NCI-H1092 (cell line): ENCODE data around the gene UMAD1.
A peak's percentile ranks its signal among the peaks of the same experiment; 100 is the strongest.

ENCODE experiments used
- DNase-seq: peaks from one replicate; lab custom pipeline; 2025; lab: John Stamatoyannopoulos, UW

Gene UMAD1

DNA sequence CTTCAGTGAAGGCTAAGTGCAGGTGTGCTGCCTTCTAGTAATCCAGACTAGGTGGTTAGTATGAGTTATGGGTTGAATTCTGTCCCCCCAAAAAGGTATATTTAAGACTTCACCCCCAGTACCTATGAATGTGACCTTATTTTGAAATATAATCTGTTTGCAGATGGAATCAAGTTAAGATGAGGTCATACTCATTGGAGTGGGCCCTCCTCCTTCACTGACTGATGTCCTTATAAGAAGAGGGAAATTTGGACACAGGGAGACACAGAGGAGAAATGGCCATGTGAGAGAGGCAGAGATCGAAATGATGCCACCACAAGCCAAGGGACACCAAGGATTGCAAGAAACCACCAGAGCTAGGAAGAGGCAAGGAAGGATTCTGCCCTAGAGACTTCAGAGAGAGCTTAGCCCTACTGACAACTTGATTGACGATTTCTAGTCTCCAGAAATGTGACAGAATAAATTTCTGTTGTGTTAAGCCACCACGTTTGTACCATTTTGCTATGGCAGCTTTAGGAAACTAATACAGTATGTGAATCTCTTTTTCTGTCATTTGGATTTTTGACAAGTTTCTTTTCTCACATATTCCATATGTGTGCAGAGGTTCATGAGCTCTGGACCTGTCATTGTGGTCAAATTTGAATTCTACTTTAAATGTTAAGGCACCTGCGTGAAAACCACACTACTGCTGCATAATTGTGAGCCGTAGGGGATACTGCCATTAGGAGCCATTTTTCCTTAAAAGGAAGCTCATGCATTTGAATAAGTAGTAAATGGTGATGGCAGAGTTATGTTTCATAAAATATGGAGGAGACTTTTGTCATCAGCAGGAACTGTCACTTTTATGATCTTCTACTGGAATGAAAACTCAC, 80.4 kb downstream of the UMAD1 start:
- peak; percentile 13 for DNase-seq

DNA sequence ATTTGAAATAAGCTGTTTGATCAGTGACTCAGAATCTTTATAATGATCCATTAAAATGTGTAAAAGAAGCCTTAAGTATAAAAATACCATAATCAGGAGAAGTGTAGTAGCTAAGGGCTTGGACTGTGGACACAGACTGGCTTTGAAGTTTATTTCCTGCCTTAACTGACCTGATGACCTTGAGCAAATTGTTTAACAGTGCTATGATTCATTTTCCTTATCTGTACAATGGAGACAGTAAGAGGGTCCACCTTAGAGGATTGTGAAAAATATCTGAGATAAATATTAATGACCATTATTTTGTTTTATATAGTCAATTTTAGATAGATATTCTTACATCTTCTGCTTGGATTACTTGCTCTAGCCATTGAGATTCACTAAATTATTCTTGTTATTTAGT, 91.2 kb downstream of the UMAD1 start:
- no peak for DNase-seq

DNA sequence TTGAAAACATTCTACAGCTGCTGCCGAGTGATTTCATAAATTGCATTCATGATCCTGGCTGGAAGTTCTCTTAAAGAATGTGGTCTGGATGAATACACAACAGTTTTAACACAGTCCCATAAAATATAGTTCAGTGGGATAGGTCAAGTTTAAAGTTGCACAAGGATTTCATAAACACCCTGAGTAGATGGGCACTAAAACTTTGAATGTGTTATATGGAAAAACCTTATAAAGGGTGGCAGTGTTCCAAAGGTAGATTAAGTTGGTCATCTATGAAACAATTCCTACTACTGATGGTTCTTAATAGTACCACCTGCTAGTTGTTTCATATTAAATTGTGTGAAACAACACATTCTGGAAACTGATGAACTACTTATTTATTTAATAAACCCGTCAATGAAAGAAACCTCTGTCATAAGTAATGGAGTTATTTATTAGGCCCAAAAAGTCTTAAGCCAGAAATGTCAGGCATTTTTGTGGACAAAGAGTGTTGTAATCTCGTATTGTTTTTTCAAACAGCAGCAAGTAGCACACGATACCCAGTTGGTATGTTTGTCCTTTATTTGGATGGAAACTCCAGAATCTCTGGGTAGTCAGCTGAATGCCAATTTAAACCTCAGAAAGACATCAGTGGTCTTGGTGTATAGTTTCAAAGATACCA, 92.2 kb downstream of the UMAD1 start:
- no peak for DNase-seq

DNA sequence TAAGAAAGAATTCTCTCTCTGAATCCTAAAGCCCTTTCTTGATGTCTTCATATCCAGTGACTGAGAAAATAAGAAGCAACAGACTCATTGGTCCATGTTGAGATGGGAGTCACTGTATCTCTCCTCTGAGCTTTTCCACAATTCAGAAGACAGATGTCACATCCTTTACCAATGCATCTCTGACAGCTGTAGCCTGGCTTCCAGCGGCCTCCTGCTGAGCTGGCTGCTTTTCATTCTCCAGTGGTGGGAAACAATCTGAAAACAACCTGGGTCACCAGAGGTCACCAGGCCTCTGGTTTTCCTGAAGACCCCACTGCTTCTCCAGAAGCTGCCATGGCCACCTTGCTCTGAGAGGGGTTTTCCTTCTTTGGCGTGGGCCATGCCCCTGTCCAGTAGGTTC, 96.1 kb downstream of the UMAD1 start:
- no peak for DNase-seq

DNA sequence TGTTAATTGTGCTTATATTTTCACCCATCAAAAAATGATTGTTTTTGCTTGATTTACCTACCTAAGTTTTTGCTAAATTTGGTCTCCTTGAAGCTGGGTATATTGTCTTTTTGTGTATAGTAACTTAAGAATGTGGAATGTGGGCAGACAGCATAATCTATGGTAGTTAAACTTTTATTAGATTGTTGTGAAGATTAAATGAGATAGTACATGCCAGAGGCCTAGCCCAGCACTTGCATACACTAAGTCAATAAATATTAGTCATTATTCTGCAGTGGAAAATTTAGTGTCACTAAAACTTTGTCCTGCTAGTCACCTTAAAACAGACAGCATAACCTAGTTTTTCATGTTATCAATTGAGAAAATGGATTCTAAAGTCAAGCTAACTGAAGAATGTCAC, 97.1 kb downstream of the UMAD1 start:
- no peak for DNase-seq

DNA sequence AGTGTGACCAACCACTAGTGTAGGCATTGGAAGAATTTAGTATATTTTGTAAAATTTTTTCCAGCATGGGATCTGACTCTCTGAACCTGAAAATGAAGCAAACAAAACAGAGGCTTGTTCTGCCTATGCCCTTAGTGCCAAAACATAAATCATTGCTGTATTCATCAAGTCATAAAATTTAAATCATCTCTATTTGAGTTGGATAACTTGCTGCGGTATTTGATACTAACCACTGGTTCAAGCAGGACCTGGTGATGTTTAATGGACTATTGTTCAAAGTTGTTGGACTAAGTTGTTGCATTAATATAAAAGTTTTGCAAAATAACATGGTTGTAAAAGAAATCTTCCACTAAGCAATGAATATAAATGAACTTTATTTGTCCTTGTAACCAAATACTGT, 97.6 kb downstream of the UMAD1 start:
- DNase-seq, result no peak

DNA sequence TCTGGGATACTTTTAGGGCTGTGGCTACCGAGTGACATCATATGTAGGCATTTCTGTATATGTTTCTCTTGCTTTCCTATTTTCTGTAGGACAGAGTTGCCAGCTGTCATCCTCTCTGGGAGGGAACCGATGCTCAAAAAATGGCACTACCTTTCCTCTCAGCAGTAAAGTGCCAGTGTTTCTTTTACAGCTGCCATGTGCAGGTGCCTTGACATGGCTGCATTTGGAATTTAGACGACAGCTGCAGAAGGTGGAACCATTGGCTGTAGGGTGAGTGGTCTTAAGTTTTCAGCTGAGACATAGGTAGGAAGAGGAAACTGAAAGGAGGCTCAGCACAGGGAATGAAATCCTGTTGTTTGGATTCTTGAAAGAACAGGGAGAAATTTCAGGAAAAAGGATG, 98.1 kb downstream of the UMAD1 start:
- no peak for DNase-seq

DNA sequence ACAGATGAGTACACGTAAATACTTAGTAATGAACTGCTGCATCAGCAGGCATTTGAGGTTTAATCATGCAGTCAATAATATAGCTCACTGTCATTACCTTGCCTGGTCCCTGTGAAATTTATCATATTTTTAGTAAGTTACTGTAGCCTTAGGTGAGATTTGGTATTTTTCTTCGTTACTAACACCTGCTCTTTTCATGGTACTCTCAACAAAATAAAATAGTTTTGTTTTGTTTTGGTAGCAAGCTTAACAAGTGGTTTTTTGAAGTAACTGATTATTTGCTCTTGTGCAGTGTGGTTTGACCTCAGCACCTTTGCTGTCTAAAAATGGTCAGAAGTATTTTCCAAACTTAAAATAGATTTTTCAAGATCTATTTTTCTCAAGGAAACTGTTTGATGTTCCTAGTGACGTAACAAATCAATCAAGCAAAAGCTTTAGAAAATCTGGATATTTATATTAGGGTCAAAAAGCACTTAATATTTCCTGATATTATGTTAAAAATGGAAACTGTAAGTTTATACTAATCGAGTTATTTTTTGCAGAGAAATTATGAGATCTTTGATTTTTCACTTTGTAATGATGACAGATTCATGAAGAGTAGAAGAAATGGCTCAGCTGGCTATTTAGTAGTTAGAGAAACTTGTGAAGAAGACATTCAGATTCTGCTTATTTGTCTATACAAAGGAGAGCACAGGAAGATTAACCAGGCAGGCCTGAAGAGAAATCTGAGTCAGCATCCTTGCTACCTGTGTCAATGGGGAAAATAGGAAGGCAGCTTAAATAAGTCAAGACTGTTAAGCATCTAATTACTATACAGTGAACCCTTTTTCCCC, 98.9 kb downstream of the UMAD1 start:
- no peak for DNase-seq

DNA sequence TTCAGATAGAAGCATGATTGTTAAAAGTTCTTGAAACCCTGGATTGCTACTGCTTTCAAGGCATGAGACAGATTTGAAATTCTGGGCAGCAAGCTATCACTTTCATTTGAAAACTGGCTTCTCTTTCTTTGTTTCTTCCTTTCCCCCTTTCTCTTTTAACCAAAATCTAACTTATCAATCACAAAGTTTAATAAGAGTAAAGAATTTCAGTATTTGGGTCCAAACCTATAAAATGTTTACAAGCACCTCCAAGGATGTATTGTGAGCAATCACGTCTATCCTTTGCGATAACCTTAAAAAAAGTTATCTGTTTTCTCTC, 99.4 kb downstream of the UMAD1 start:
- no peak for DNase-seq

DNA sequence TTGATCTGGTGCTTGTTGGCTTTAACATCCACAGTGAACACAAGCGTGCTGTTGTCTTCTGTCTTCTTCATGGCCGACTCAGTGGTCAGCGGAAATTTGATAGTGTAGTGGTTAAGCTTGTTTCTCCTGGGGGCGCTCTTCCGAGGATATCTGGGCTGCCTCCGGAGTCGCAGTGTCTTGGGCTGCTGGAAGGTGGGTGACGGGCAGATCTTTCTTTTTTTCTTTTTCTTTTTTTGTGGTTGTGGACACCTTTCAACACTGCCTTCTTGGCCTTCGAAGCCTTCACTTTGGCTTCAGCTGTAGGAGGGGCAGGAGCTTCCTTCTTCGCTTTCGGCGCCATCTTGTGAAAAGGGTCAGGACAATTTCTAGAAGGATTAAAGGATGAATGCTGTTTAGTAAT, 101.7 kb downstream of the UMAD1 start:
- DNase-seq, result no peak

DNA sequence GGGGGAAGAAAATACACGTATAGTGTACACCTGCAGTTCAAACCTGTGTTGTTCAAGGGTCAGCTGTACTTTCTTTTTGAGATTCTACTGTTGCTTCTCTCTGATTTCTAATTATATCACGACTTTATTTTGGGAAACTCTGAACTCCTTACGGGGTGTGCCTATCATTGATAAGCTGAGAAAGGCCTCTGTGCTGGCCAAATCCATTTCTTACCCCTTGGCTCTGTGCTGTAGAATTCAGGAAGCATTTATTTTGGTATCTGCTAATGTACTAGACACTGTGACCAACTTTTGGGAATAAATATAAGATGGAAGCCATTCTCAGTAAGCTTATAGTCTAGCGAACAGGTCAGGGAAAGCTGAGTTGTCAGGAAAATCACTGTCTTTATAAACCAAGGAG, 104.7 kb downstream of the UMAD1 start:
- no peak for DNase-seq

DNA sequence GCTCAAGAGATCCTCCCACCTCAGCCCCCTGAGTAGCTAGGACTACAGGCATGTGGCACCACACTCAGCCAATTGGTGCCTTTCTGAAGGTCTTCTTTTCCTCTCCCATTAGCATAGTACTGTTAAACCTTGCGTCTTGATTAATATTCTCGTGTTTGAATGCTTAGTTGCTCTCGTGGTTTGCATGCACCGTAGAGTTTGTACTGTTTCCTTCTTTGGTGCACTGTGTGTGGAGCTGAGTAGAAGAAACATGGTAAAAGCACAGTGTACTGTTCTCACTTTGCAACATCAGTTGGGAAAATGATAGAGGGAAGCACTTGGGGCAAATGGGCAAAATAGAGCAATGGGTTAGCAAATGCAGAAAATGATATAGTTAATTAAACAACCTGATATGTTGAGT, 105.4 kb downstream of the UMAD1 start:
- DNase-seq, result no peak

DNA sequence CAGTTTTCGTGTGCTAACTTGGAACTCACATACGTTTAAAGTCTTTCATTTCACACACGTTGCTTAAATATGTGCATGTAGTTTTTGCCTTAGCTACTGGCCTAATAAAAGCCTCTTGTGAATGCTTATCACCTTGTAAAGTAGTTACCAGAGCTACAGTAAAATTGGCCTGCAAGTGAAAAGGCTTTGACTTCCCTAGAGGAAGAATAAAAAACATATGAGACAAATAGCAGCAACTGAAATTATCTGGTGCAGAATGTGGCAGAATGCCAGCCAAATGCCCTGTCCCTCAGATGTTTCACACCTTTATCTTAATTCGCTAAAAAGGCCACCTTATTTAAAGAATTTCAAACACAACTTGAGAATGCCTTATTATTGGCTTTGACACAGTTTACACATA, 105.9 kb downstream of the UMAD1 start:
- no peak for DNase-seq

DNA sequence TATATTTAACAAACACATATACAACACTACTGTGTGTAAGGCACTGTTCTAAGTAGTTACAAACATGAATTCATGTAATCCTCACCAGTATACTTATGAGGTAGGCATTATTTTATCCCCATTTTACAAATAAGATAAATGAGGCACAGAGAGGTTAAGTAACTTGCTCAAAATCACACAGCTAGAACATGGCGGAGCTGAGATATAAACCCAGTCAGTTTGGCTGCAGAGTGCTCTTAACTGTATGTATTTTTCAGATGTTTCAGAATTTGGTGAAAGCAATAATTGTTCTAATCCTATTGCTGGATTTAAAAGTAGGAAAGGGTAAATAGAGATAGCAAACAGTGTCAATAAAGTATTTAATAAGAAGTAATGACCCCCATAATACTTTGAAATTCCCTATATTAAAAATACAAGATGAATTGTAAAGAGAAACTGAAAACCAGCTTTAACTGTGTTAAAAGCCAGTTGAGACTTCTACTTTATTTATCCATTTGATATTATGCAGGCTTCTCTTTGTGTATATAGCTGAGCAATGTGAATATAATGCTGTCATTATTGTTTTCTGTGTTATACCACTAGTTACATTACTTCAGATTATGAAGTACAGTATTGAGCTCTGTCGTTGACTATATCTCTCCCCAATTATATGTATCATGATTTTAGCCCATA, 110.2 kb downstream of the UMAD1 start:
- no peak for DNase-seq

DNA sequence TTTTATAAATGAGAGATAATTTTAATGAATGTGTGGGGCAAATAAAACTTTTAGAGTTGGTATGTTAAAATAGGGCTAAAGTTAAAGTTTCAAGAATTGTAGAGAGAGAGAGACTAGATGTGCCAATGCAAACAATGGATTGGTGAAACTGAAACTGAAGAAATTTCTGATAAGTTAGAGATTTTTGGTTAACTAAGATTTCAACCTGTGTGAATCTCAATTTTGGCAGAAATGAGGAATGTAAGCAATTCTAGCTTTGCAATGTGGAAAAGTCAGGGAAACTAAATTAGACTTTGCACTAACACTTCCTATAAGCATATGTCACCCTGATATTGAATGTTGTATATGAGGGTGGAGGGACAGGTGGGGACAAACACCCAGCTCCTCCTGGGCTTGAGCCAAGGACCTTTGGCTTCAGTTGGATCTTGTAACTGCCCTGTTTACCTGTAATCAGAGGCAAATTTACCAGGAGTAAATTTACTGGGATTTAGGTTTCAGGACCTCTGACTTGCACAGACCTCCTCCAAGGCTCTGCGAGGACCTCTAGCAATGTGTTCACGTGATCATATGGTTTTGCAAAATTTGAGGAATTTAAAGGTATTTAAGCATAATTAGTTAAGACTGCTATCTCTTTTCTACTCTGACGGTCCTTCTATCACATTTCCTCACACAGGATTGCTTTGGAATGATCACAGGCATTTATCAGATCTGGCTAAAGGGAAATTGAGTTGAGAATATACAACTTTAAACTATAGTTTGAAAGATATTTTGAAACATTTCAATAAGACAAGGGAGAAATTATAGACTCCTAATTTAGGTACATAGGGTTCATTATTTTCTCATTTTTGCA, 110.9 kb downstream of the UMAD1 start:
- DNase-seq, result no peak

DNA sequence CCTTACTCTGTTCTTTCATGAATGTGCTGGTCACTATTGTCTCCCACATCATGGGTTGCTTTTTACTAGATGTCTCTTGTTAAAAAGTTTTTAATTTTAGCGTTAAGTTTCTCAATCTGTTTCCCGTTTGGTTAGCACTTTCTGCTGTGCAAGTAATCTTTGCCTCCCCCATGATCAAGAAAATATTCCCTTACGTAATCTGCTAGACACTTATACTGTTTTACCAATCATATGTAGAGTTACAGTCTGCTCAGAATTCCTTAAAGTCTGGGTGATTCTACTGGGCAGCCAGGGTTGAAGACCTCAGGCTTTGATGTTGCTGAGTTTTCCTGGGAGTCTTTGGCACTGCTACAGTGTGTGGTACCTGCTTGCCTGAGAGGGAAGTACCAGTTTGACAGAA, 116.0 kb downstream of the UMAD1 start:
- DNase-seq, result no peak

DNA sequence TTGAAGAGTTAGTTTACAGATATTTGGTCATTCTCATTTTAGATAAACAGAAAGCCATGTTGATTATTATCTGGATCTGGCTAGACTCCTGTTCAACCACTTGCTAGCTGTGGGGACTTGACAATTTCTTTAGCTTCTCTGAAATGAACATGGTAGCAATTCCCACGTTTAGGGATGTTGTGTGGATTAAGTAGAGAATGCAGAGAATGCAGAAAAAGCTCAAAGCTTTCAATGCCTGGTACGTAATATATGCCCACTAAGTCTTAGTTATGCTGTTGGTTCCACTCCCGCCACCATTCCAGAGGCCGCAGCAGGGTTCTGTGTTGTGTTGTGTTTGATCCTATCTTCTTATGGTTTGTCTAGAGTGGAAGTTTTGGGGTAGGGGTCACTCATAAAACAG, 117.0 kb downstream of the UMAD1 start:
- DNase-seq, result no peak

DNA sequence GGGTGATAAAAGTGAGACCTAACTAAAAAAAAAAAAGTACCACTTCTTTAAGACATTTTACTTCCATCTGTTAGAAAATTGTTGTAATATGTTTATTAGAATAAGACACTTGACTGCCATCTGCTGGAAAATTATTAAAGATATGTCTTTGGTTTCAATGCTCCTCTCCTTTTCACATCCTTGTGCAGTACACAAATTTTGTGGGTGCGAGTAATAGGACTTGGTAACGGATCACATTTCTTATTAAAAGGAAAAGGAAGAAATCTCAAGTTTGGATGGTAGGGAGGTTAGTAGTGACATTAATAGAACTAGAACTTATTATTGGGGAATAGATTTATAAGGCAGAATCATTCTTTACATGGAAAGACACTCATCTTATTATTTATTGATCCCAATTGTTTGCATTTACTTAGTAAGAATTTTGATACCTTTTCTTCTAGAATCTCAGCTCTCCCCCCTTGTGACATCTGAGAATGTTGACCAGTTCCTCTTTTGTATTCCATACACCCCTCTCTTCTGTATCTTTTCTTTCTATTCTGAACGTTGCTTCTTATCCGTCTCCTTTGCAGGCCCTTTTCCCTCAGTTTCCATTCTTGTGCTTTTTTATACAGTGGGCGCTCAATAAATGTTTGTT, 120.9 kb downstream of the UMAD1 start:
- peak; percentile 58 for DNase-seq

DNA sequence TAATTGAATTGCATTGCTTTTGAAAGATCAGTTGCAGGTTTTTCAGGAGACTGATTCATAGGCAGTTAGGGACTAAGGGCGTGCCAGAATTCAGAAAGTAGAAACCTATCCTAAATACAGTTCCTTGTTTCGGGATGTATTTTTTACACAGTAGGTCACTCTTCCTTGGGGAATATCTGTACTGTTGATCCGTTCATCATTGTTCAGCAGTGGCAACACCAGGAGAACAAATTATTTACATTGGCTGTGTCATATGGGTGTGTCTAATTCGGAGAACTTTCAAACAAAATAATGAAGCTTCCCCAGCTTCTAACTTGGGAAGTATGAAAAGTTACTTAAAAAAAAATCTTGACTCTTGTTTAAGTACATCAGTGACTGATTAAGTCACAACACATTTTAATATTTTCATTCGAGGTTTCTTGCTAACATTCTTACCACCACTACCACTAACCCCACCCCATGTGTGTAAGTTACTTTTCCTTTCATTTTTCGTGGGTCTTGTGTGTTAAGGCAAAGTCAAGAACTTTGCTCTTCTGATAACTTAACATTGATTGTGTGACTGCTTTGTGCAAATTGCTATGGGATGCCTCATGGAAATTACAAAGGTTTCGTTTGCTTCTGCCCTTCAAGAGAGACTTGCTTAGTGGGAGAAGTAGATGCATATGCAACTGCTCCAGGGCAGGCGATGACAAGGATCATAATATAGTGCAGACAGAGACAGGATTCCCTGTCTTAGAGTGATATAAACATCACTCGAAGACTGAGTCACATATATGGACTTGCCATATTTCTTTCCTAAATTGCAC, 121.6 kb downstream of the UMAD1 start:
- DNase-seq, result no peak
